NCI-H1105 (cell line): ENCODE results near the gene FGD3.
"Not testable (repeated sequence)": the region's sequence is repeated elsewhere in the genome, so short reads cannot be mapped to it uniquely, and the experiment has no call there.

Experiments used
- DNase-seq: peaks from one replicate; lab custom pipeline; 2025; lab: John Stamatoyannopoulos, UW

FGD3 gene

GRCh38 chr9:93007529-93008058 is 60.3 kb downstream of the FGD3 start:
- no peak for DNase-seq

DNA sequence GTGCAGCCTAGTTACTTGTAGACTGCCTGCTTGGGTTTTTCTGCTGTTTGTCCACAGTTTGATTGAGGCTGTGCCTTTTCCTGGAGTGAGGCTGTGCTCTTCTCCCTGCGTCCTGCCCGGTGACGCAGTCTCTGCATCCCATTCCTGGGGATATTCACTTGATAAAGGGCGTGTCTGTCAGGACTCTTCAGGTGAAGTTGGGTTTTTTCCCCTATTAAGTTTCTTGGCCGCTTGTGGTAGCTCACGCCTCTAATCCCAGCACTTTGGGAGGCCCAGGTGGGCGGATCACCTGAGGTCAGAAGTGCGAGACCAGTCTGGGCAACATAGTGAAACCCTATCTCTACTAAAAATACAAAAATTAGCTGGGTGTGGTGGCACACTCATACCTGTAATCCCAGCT is 61.1 kb downstream of the FGD3 start:
- no peak for DNase-seq

GRCh38 chr9:93009337-93010015 is 62.2 kb downstream of the FGD3 start:
- no peak for DNase-seq

- no peak for DNase-seq
Observed at GRCh38 chr9:93010056-93010455, 62.7 kb downstream of the FGD3 start.

GRCh38 chr9:93010704-93011103 is 63.4 kb downstream of the FGD3 start:
- DNase-seq = no peak

- no peak for DNase-seq
Observed at GRCh38 chr9:93011114-93011513, 63.8 kb downstream of the FGD3 start.

- no peak for DNase-seq
Observed at GRCh38 chr9:93012963-93013855, 65.9 kb downstream of the FGD3 start.

GRCh38 chr9:93013856-93014582 is 66.7 kb downstream of the FGD3 start:
- no peak for DNase-seq

DNA sequence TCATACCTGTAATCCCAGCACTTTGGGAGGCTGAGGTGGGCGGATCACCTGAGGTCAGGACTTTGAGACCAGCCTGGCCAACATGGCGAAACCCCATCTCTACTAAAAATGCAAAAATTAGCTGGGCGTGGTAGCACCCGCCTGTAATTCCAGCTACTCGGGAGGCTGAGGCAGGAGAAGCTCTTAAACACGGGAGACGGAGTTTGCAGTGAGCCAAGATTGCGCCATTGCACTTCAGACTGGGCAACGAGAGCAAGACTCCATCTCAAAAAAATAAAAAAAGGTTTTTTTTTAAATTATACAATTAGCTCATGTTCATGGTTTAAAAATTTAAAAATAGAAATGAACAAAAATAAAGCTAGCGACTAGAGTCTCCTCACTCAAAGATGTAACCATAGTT is 67.9 kb downstream of the FGD3 start:
- not testable (repeated sequence) for DNase-seq

DNA sequence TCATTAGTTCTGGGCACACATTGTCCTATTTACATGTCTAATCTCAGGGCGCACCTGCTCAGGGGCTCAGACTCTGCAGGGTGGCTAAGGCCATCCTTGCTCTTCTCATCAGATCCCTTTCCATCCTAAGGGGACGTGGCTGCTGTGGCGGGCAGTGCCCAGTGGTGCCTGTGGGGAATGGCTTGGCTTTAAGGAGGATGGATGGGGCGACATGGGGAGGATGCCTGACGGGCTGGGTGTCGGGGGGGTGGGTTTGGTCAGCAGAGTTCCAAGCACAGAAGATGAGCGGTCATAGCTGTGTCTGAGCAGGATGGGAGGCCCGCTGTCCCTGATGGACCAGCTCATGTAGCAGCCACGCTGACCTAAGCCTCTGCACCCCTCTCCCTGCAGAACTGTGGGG is 70.3 kb downstream of the FGD3 start:
- no peak for DNase-seq

GRCh38 chr9:93020151-93020550 is 72.8 kb downstream of the FGD3 start:
- no peak for DNase-seq

GRCh38 chr9:93020771-93021670 is 73.7 kb downstream of the FGD3 start:
- DNase-seq = no peak

DNA sequence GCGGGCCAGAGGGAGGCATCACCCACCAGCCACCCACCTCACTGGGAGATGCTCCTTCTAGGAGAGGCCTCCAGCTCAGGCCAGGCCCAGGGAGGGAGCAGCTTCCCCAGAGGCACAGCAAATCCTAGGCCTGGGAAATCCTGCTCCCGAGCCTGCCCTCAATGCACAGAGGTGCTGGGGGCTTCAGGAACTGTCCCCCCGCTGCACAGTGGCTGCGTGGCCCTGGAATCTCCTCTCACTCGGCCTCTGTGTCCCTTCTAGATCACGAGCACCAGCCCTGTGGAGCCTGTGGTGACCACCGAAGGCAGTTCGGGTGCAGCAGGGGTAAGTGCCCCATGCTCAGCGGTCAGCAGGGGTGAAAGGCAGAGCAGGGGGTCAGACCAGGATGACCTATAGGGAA is 74.7 kb downstream of the FGD3 start:
- no peak for DNase-seq

GRCh38 chr9:93022721-93023520 is 75.6 kb downstream of the FGD3 start:
- no peak for DNase-seq

DNA sequence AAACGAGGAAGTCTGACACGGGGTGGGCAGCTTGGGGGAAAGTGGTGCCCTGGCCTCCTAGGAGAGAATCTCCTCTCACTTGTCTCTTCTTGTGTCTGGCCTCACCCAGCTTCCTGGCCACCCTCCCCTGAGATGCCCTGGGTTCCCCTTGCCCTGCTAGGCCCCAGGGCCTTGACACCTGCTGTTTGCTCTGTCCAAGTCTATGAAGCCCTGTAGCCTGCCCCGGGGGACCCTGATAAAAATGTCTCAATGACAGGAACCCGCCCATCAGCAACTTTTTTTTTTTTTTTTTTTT is 76.1 kb downstream of the FGD3 start:
- no peak for DNase-seq

DNA sequence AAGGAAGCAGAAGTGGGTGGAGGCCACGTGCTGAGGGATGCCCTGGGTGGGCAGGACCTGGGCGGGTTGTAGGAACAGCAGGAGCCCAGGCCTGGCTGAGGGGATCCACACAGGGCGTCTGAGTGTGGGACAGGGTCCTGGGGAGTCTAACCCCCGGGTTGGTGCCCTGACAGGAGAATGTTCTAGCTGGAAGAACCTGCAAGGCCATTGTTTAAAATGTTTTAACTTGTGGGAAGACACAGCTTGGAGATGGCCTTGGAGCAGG is 77.3 kb downstream of the FGD3 start:
- no peak for DNase-seq

DNA sequence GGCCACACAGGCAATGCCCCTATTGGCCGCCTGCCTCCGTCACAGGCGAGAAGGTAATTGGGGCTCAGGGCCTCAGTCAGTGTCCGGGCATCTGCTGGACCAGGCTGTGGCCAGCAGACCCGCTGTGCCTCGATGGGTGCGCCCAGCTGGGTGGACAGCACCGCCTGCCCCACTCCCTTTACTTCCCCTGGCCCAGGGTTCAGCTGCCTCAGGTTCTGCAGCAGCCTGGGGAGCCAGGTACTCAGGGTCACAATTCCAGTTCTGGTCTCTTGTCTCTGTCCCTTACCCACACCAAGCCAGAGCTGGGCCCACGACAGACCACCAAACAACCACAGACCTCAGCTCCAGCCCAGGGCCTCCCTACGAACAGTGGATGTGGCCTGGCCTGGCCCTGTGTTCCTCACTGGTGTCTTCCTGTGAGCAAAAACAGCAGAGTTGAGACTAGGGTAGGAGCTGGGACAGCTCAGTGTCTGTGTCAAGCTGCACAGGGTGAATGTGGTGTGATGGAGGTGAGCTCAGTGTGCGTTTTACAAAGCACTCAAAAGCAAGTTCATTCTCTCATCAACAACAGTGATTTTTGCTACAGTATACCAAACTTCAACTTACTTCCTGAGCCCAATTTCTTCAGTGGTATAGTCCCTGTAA is 77.8 kb downstream of the FGD3 start:
- no peak for DNase-seq

- no peak for DNase-seq
Observed at GRCh38 chr9:93025736-93026135, 78.4 kb downstream of the FGD3 start.

GRCh38 chr9:93026640-93027039 is 79.3 kb downstream of the FGD3 start:
- DNase-seq = no peak

DNA sequence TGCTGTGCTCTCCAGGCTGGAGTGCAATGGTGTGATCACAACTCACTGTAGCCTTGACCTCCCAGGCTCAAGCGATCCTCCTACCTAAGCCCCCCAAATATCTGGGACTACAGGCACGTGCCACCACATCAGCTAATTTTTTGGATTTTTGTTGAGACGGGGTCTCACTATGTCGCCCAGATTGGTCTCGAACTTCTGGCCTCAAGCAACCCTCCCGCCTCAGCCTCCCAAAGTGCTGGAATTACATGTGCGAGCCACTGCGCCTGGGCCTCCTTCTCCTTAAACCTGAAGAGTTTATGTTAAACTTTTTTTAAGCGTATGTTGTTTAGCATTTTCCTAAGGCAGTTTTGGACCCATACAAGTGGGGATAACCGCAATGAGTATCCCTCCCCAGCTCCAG is 80.4 kb downstream of the FGD3 start:
- DNase-seq = no peak
